MCF 10A (cell line): Measurements from ENCODE around the gene GJB6. TPM values are rescaled to one million over a fixed set of nuclear protein-coding genes. Genes with fewer than 3 reads are reported as not detected.

Experiments
- BruUV-seq: library from RNA; stranded (reverse); fragments of 400-500 nt; replicated peaks from 2 replicates; lab custom pipeline; 2021; lab: Mats Ljungman, UMichigan
- CTCF ChIA-PET: fragments of 300-600 bp; sonication (Branson Sonifier 250); formaldehyde crosslinking; extraction: SDS; loops from one replicate; lab custom pipeline; 2021; ENCODE audit warnings: antibody characterized with exemption, inconsistent platforms; lab: Yijun Ruan, JAX
- POLR2A ChIA-PET: fragments of 300-600, 350-650 bp; sonication (Branson Sonifier 250); formaldehyde crosslinking; extraction: SDS; loops from one replicate; lab custom pipeline; 2020; ENCODE audit warnings: antibody characterized with exemption, inconsistent platforms; lab: Yijun Ruan, JAX
- DNase-seq: peaks from one replicate; pipeline ENCODE4 v3.0.0-alpha.2; 2018; ENCODE audit not compliant: unreplicated experiment
- H3K27ac Mint-ChIP-seq: one replicate; pipeline ENCODE4 v1.8.0; 2022; ENCODE audit warnings: mild to moderate bottlenecking, low read depth, mixed read lengths; ENCODE audit not compliant: unreplicated experiment
- H3K27me3 Mint-ChIP-seq: one replicate; pipeline ENCODE4 v1.8.0; 2022; ENCODE audit warnings: mixed read lengths; ENCODE audit not compliant: insufficient read depth, unreplicated experiment
- H3K36me3 Mint-ChIP-seq: one replicate; pipeline ENCODE4 v1.8.0; 2022; ENCODE audit warnings: mild to moderate bottlenecking, moderate library complexity, mixed read lengths; ENCODE audit not compliant: insufficient read depth, unreplicated experiment
- H3K4me1 Mint-ChIP-seq: one replicate; pipeline ENCODE4 v1.8.0; 2022; ENCODE audit warnings: mixed read lengths; ENCODE audit not compliant: insufficient read depth, unreplicated experiment
- H3K4me3 Mint-ChIP-seq: one replicate; pipeline ENCODE4 v1.8.0; 2022; ENCODE audit warnings: mild to moderate bottlenecking, moderate library complexity, mixed read lengths; ENCODE audit not compliant: unreplicated experiment
- H3K9me3 Mint-ChIP-seq: one replicate; pipeline ENCODE4 v1.8.0; 2022; ENCODE audit warnings: mixed read lengths; ENCODE audit not compliant: unreplicated experiment
- CTCF ChIP-seq: fragments of 200-600 bp; IDR thresholded peaks from one replicate; pipeline ENCODE4 v1.8.0; 2022; ENCODE audit warnings: antibody characterized with exemption, mild to moderate bottlenecking; ENCODE audit not compliant: unreplicated experiment
- intact Hi-C: fragments of 100-400 bp; cut with micrococcal nuclease; formaldehyde crosslinking; loops from 2 replicates; pipeline ENCODE4 v1.14.1; 2022
- total RNA-seq: library from RNA; stranded (reverse); gene quantifications from 2 replicates; pipeline ENCODE4 v1.2.3, GENCODE V29; 2022

Gene GJB6
- total RNA-seq, 1 experiment from 2014 or later, result not detected

GRCh38 chr13:20193162-20193906, 38.8 kb downstream of the GJB6 start:
- H3K36me3 Mint-ChIP-seq, result no peaks in the 10 kb centered on the region
- peak overlapping the region; percentile 74 for H3K4me3 Mint-ChIP-seq
- H3K27me3 Mint-ChIP-seq, result no peaks in the 10 kb centered on the region
- intact Hi-C loops, result loop anchor here (5.0 kb wide), 1 partner anchor 1284 kb away; no protein-coding TSS in a partner anchor
- POLR2A ChIA-PET, result no interaction called here
- no peak for DNase-seq
- no peak for TF ChIP-seq CTCF
- no TSS peak for BruUV-seq
- H3K4me1 Mint-ChIP-seq, result peaks cover 41% of the 10 kb centered on the region
- H3K27ac Mint-ChIP-seq, result no peak overlapping the region
- CTCF ChIA-PET, result interaction anchor here (0.7 kb wide), 1 partner anchor 186 kb away, joined by 3 read pairs; no protein-coding TSS in a partner anchor
- no peaks in the 10 kb centered on the region for H3K9me3 Mint-ChIP-seq

GRCh38 chr13:20192836-20193161, 39.3 kb downstream of the GJB6 start, which contains the start of gene GJB2:
GJB2 (minus strand) TSS chr13:20192938; CDS start chr13:20189581, 3,357 bp downstream.
- Mint-ChIP-seq H3K4me3 (peak within 1 kb of the TSS; percentile 74), H3K27ac (peak within 1 kb of the TSS; percentile 21), H3K9me3 (no peaks in the 10 kb centered on the region), H3K27me3 (no peaks in the 10 kb centered on the region), H3K4me1 (peaks cover 40% of the 10 kb centered on the region), H3K36me3 (no peaks in the 10 kb centered on the region)
- CTCF ChIA-PET, result interaction anchor here (1.0 to 1.4 kb wide), 2 partner anchors 11 to 280 kb away, joined by 3 to 6 read pairs; no protein-coding TSS in a partner anchor
- no TSS peak for BruUV-seq
- POLR2A ChIA-PET, result interaction anchor here (1.2 to 1.4 kb wide), 2 partner anchors 580 to 709 kb away, joined by 3 to 7 read pairs; no protein-coding TSS in a partner anchor
- intact Hi-C loops, result loop anchor here (5.0 kb wide), 1 partner anchor 1285 kb away; no protein-coding TSS in a partner anchor
- no peak for TF ChIP-seq CTCF
- no peak for DNase-seq

- Mint-ChIP-seq H3K4me1 (peaks cover 35% of the 10 kb centered on the region), H3K4me3 (peak overlapping the region; percentile 74), H3K27me3 (no peaks in the 10 kb centered on the region), H3K27ac (no peak overlapping the region), H3K36me3 (no peaks in the 10 kb centered on the region), H3K9me3 (no peaks in the 10 kb centered on the region)
- BruUV-seq, result no TSS peak
- no peak for TF ChIP-seq CTCF
- ChIA-PET CTCF (interaction anchor here (0.6 to 1.4 kb wide), 5 partner anchors 10 to 624 kb away, joined by 3 to 6 read pairs (median 4); no protein-coding TSS in a partner anchor), POLR2A (interaction anchor here (0.7 to 1.8 kb wide), 7 partner anchors 219 to 1991 kb away, joined by 3 to 7 read pairs (median 3); partner anchors contain the start of gene IFT88)
- intact Hi-C loops, result loop anchor here (5.0 kb wide), 1 partner anchor 1285 kb away; no protein-coding TSS in a partner anchor
- peak; percentile 55 for DNase-seq
Observed at GRCh38 chr13:20192158-20192835, 39.8 kb downstream of the GJB6 start.
